Lung (tissue), 12 donors: Measurements from ENCODE around the gene MECR. TPM values are rescaled to one million over a fixed set of nuclear protein-coding genes. Genes with fewer than 3 reads are reported as not detected.
"Not testable (repeated sequence)": the region's sequence is repeated elsewhere in the genome, so short reads cannot be mapped to it uniquely, and the experiment has no call there.

Experiments used
- ATAC-seq: fragments of 200-7000 bp; cut with Tn5 transposase; one replicate; pipeline ENCODE4 v1.9.1; 2020; ENCODE audit warnings: moderate number of reproducible peaks; ENCODE audit not compliant: insufficient read depth, low FRiP score
- DNase-seq, 3 donors: peaks; one replicate each; pipeline ENCODE4 v3.0.0-alpha.2; 2013 to 2017
- H3K27ac ChIP-seq, 2 donors: one replicate each; pipeline ENCODE4 v1.5.1; 2013; ENCODE audit warnings: mild to moderate bottlenecking in 2 of 2, moderate library complexity in 2 of 2, control low read depth in 1 of 2, inconsistent platforms in 1 of 2, low read depth in 1 of 2, low read length in 1 of 2
- H3K27me3 ChIP-seq, 3 donors: one replicate each; pipeline ENCODE4 v1.5.1; 2013; ENCODE audit warnings: low read length in 2 of 3; ENCODE audit not compliant: control insufficient read depth in 3 of 3, insufficient read depth in 3 of 3
- H3K36me3 ChIP-seq, 4 donors: one replicate each; pipeline ENCODE4 v1.5.1; 2013; ENCODE audit warnings: low read length in 4 of 4, mild to moderate bottlenecking in 1 of 4, moderate library complexity in 1 of 4; ENCODE audit not compliant: control insufficient read depth in 4 of 4, insufficient read depth in 4 of 4
- H3K4me1 ChIP-seq, 5 donors: one replicate each; pipeline ENCODE4 v1.5.1; 2013; ENCODE audit warnings: low read length in 5 of 5, mild to moderate bottlenecking in 2 of 5, moderate library complexity in 1 of 5; ENCODE audit not compliant: control insufficient read depth in 5 of 5, insufficient read depth in 5 of 5
- H3K4me3 ChIP-seq: one replicate; pipeline ENCODE4 v1.5.1; 2013; ENCODE audit warnings: mild to moderate bottlenecking, control low read depth, moderate library complexity
- H3K9ac ChIP-seq, 2 donors: one replicate each; pipeline ENCODE4 v1.5.1; 2013; ENCODE audit warnings: low read length in 2 of 2, control low read depth in 1 of 2; ENCODE audit not compliant: insufficient read depth in 1 of 2
- H3K9me3 ChIP-seq, 4 donors: one replicate each; pipeline ENCODE4 v1.5.1; 2013; ENCODE audit warnings: low read length in 3 of 4, mild to moderate bottlenecking in 1 of 4, moderate library complexity in 1 of 4; ENCODE audit not compliant: control insufficient read depth in 4 of 4, insufficient read depth in 3 of 4
- WGBS, 2 donors: extraction: QIAGEN DNeasy Blood & Tissue Kit; methylation state at CpG; one replicate each; pipeline ENCODE4 v1.1.7; 2013; 5-methylcytosine and 5-hydroxymethylcytosine counted together
- polyA plus RNA-seq, 2 donors: library from polyadenylated mRNA; stranded (reverse); fragments of 200-250 nt; gene quantifications; one replicate each; pipeline ENCODE4 v1.2.1, GENCODE V29; 2013
- total RNA-seq, 2 donors: library from RNA; depleted of rRNA in 1 of 2; stranded (reverse); fragments of >200 nt in 1 of 2; gene quantifications; one replicate each; pipeline ENCODE4 v1.2.1, GENCODE V29; 2014 to 2021
- TF ChIP-seq, protein P1 (sequence below): IDR thresholded peaks from 2 replicates; pipeline ENCODE4 v1.5.1; 2012; ENCODE audit warnings: mild to moderate bottlenecking; ENCODE audit errors: control extremely low read depth, extremely low read depth
- donor health status: control.
- donor health status: control.
- donor health status: Bipolar disorder and iron deficiency.
- donor health status: healthy.
- donor health status: DM: yes; HTN: yes; CAD: no.

The MECR gene
- total and polyA plus RNA-seq, 4 donors: 18.0 to 30.1 (median 23.2) TPM

DNA sequence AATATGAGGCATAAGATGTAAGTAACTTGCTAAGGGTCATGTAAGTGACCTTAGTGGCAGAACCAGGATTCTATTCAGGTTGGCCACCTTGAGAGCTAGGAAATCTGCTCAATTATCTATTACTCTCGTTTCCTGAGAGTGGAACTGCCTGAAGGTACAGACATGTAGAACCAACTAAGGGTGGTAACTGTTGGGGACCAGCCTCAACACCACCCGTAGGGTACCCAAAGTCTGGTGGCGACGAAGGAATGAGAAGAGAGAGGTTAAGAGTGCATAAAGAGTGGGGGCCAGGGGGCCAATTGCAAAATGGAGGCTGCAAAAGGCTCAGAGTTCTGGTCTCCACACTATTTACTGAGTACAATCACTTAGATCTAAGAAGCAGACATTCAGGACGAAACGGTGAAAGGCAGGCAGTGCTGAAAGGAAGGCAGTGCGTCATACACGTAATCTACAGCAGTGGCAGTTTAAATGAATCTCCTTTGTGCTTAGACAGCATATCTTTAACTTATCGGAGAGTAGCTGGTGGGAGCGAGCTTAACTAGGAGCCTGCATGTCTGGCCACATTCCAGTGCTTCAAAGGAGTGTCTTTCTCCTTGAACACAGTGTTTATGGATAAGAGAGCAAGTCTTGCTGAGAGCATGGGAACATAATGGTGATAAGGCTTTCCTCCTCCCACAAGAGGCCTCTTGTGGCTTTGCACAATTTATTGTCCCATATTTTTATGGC lies 74.0 kb downstream of the MECR start:
- Histone ChIP-seq H3K27ac (peak overlapping the region in 1 of 2 donors; percentile 7), H3K36me3 (peaks cover 19 to 54% (median 37%) of the 10 kb centered on the region in 4 donors), H3K4me1 (peaks cover 5 to 11% (median 8%) of the 10 kb centered on the region in 5 donors), H3K9ac (peak overlapping the region in 1 of 2 donors; percentile 54), H3K9me3 (no peaks in the 10 kb centered on the region), H3K4me3 (no peak overlapping the region), H3K27me3 (no peaks in the 10 kb centered on the region)
- WGBS, 2 donors: 52 to 73% methylated on average over 10 of the region's 10 CpGs
- TF ChIP-seq, protein P1, sequence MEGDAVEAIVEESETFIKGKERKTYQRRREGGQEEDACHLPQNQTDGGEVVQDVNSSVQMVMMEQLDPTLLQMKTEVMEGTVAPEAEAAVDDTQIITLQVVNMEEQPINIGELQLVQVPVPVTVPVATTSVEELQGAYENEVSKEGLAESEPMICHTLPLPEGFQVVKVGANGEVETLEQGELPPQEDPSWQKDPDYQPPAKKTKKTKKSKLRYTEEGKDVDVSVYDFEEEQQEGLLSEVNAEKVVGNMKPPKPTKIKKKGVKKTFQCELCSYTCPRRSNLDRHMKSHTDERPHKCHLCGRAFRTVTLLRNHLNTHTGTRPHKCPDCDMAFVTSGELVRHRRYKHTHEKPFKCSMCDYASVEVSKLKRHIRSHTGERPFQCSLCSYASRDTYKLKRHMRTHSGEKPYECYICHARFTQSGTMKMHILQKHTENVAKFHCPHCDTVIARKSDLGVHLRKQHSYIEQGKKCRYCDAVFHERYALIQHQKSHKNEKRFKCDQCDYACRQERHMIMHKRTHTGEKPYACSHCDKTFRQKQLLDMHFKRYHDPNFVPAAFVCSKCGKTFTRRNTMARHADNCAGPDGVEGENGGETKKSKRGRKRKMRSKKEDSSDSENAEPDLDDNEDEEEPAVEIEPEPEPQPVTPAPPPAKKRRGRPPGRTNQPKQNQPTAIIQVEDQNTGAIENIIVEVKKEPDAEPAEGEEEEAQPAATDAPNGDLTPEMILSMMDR: no peak
- DNase-seq (peak; percentile 54 to 70 (median 66)), ATAC-seq (no peak)

GRCh38 chr1:29152046-29152805 lies 78.5 kb downstream of the MECR start:
- 94 to 95% methylated on average over 8 of the region's 8 CpGs for WGBS, 2 donors
- Histone ChIP-seq H3K4me1 (peaks cover 0 to 6% (median 4%) of the 10 kb centered on the region in 5 donors), H3K27ac (no peak overlapping the region), H3K27me3 (no peaks in the 10 kb centered on the region), H3K9ac (no peak overlapping the region), H3K4me3 (no peak overlapping the region), H3K9me3 (no peaks in the 10 kb centered on the region), H3K36me3 (peaks cover 40 to 62% (median 55%) of the 10 kb centered on the region in 4 donors)
- DNase-seq (no peak), ATAC-seq (no peak)
- TF ChIP-seq, protein P1: no peak

- not testable (repeated sequence) for DNase-seq, H3K27ac ChIP-seq, ATAC-seq, H3K4me1 ChIP-seq, H3K27me3 ChIP-seq, H3K9ac ChIP-seq, H3K9me3 ChIP-seq, H3K4me3 ChIP-seq
- peaks cover 49 to 65% (median 58%) of the 10 kb centered on the region in 4 donors for H3K36me3 ChIP-seq
- WGBS, 2 donors: 97% methylated on average over 9 of the region's 9 CpGs
These were observed 80.4 kb downstream of the MECR start for GRCh38 chr1:29150346-29150745.
